Neural cell (in vitro differentiated cells): ENCODE results near the gene BAD. TPM values are rescaled to one million over a fixed set of nuclear protein-coding genes. Genes with fewer than 3 reads are reported as not detected.

ENCODE experiments used
- H2AFZ ChIP-seq: fragments of 200-600, 300-800 bp; sonication (generic), shearing (Covaris generic); 2 replicates; pipeline ENCODE4 v1.6.0; 2014; ENCODE audit warnings: low read depth, mild to moderate bottlenecking, antibody characterized with exemption, low read length, moderate library complexity
- H3F3A ChIP-seq: fragments of 200-600 bp; shearing (Covaris generic); 2 replicates; pipeline ENCODE4 v1.6.1; 2016; ENCODE audit warnings: mild to moderate bottlenecking, moderate library complexity, mixed read lengths, antibody characterized with exemption, low read length; ENCODE audit not compliant: insufficient read depth, poor library complexity, severe bottlenecking
- H3K27ac ChIP-seq: fragments of 200-600, 300-800 bp; sonication (generic), shearing (Covaris generic); 2 replicates; pipeline ENCODE4 v1.5.1; 2014; ENCODE audit warnings: mild to moderate bottlenecking, low read length, moderate library complexity
- H3K27me3 ChIP-seq: fragments of 300-800, 200-600 bp; sonication (generic), shearing (Covaris generic); 2 replicates; pipeline ENCODE4 v1.6.0; 2014; ENCODE audit warnings: mild to moderate bottlenecking, low read depth, low read length, moderate library complexity; ENCODE audit not compliant: insufficient read depth
- H3K36me3 ChIP-seq: fragments of 300-800, 200-600 bp; sonication (generic), shearing (Covaris generic); 2 replicates; pipeline ENCODE4 v1.5.1; 2014; ENCODE audit warnings: mild to moderate bottlenecking, antibody characterized with exemption, low read length, moderate library complexity; ENCODE audit not compliant: insufficient read depth
- H3K4me2 ChIP-seq: fragments of 300-800, 200-600 bp; sonication (generic), shearing (Covaris generic); 2 replicates; pipeline ENCODE4 v1.6.0; 2014; ENCODE audit warnings: mild to moderate bottlenecking, low read length
- H3K4me3 ChIP-seq: fragments of 300-800, 200-600 bp; sonication (generic), shearing (Covaris generic); 2 replicates; pipeline ENCODE4 v1.5.1; 2014; ENCODE audit warnings: mild to moderate bottlenecking, low read length, moderate library complexity
- H3K79me2 ChIP-seq: fragments of 200-600 bp; shearing (Covaris generic); replicated peaks from 2 replicates; pipeline ENCODE4 v1.6.0; 2014; ENCODE audit warnings: mild to moderate bottlenecking, low read length, moderate library complexity; ENCODE audit not compliant: insufficient read depth
- H3K9ac ChIP-seq: fragments of 300-800, 200-600 bp; sonication (generic), shearing (Covaris generic); 2 replicates; pipeline ENCODE4 v1.6.1; 2016; ENCODE audit warnings: mild to moderate bottlenecking, low read length, mixed read lengths
- H3K9me2 ChIP-seq: fragments of 200-600 bp; shearing (Covaris generic); 2 replicates; pipeline ENCODE4 v1.6.1; 2016; ENCODE audit warnings: mild to moderate bottlenecking, low read length, mixed read lengths; ENCODE audit not compliant: insufficient read depth
- H3K9me3 ChIP-seq: fragments of 200-600, 300-800 bp; sonication (generic), shearing (Covaris generic); 2 replicates; pipeline ENCODE4 v1.6.1; 2016; ENCODE audit warnings: mild to moderate bottlenecking, mixed run types, low read length, moderate library complexity, mixed read lengths
- H4K20me1 ChIP-seq: fragments of 200-600 bp; shearing (Covaris generic); 2 replicates; pipeline ENCODE4 v1.6.1; 2016; ENCODE audit warnings: mild to moderate bottlenecking, mixed run types; ENCODE audit not compliant: insufficient read depth
- EP300 ChIP-seq: fragments of 450-650 bp; conservative IDR thresholded peaks from 2 replicates; pipeline ENCODE4 v1.6.1; 2014; ENCODE audit warnings: antibody characterized with exemption, mild to moderate bottlenecking, moderate library complexity; ENCODE audit not compliant: poor library complexity, severe bottlenecking
- EZH2 ChIP-seq: fragments of 200-600, 300-800 bp; shearing (Covaris generic), sonication (generic); IDR thresholded peaks from 2 replicates; pipeline ENCODE4 v1.6.1; 2014; ENCODE audit warnings: antibody characterized with exemption, low read length, borderline replicate concordance, mild to moderate bottlenecking; ENCODE audit not compliant: insufficient read depth, poor library complexity, severe bottlenecking
- MXI1 ChIP-seq: fragments of 450-650 bp; conservative IDR thresholded peaks from 2 replicates; pipeline ENCODE4 v1.6.1; 2014; ENCODE audit warnings: antibody characterized with exemption, mild to moderate bottlenecking; ENCODE audit not compliant: poor library complexity, severe bottlenecking
- POLR2AphosphoS5 ChIP-seq: IDR thresholded peaks from 2 replicates; pipeline ENCODE4 v1.6.1; 2012
- RAD21 ChIP-seq: fragments of 450-650 bp; conservative IDR thresholded peaks from 2 replicates; pipeline ENCODE4 v1.6.1; 2014; ENCODE audit warnings: antibody characterized with exemption, mild to moderate bottlenecking, moderate library complexity
- SMC3 ChIP-seq: fragments of 450-650 bp; conservative IDR thresholded peaks from 2 replicates; pipeline ENCODE4 v1.6.1; 2014; ENCODE audit warnings: antibody characterized with exemption, mild to moderate bottlenecking, moderate library complexity; ENCODE audit not compliant: poor library complexity
- TAF1 ChIP-seq: IDR thresholded peaks from 2 replicates; pipeline ENCODE4 v1.6.1; 2012; ENCODE audit warnings: low read depth
- polyA plus RNA-seq: library from polyadenylated mRNA; depleted of rRNA; stranded (reverse); fragments of >200 nt; gene quantifications from 2 replicates; pipeline ENCODE4 v1.2.3, GENCODE V29; 2014
- TF ChIP-seq, protein P1 (sequence below): fragments of 450-650 bp; IDR thresholded peaks from 2 replicates; pipeline ENCODE4 v1.5.1; 2014; ENCODE audit warnings: antibody characterized with exemption, mild to moderate bottlenecking, moderate library complexity; ENCODE audit not compliant: poor library complexity, severe bottlenecking
- TF ChIP-seq, protein P2 (sequence below): IDR thresholded peaks from 2 replicates; pipeline ENCODE4 v1.6.1; 2012; ENCODE audit warnings: borderline replicate concordance

BAD gene
- polyA plus RNA-seq, 1 donor from 2014 or later: 219 TPM

DNA sequence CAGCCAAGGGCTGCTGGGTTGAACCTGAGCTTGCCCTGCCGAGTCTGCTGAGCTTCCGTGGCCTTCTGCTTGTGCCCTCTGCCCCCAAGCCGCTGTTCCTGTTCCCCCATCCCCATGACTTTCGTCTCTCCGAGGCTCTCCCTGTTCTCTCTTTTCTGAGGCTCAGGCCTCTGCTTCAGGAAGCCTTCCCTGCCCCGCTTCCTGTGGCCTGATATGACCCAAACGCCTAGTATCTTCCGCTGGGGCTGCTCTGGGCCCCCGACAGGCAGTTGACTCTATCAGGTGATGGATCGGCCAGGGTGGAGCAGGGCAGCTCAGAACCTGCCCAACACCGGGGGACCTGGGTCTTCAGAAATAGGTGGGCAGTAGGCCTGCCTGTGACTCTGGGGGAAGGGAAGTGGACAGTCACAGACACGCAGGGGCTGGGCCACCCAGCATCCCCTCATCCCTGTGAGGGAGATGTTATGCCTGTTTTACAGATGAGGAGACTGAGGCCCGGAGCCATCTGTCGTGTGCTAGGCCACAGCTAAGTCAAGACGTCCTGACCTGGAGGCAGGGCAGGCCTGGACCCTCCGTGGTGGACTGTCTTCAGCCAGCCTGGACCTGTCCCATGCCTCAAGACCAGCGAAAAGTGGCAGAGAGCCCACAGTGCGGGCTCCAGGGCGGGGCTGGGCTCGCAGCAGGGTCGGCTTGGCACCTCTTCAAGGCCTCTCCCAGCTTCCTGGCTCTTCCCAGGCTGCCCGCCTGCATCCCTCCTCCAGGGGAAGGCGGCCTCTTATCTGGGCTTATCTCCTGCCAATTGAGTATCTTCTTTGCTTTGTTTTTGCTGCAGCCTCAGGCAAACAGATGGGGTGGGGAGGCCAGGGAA, 16.2 kb downstream of the BAD start:
- Histone ChIP-seq H3K27me3 (no peaks in the 10 kb centered on the region), H2AFZ (no peak overlapping the region), H3K4me3 (peak overlapping the region; percentile 96), H3F3A (peaks cover 6% of the 10 kb centered on the region), H3K9me3 (no peaks in the 10 kb centered on the region), H4K20me1 (no peaks in the 10 kb centered on the region), H3K9ac (peak overlapping the region; percentile 87), H3K9me2 (no peaks in the 10 kb centered on the region), H3K4me2 (peak overlapping the region; percentile 89), H3K27ac (peak overlapping the region; percentile 87), H3K79me2 (no peaks in the 10 kb centered on the region), H3K36me3 (no peaks in the 10 kb centered on the region)
- TF ChIP-seq POLR2AphosphoS5: no peak
- no peak for TF ChIP-seq SMC3
- no peak for TF ChIP-seq TAF1
- TF ChIP-seq, protein P1, sequence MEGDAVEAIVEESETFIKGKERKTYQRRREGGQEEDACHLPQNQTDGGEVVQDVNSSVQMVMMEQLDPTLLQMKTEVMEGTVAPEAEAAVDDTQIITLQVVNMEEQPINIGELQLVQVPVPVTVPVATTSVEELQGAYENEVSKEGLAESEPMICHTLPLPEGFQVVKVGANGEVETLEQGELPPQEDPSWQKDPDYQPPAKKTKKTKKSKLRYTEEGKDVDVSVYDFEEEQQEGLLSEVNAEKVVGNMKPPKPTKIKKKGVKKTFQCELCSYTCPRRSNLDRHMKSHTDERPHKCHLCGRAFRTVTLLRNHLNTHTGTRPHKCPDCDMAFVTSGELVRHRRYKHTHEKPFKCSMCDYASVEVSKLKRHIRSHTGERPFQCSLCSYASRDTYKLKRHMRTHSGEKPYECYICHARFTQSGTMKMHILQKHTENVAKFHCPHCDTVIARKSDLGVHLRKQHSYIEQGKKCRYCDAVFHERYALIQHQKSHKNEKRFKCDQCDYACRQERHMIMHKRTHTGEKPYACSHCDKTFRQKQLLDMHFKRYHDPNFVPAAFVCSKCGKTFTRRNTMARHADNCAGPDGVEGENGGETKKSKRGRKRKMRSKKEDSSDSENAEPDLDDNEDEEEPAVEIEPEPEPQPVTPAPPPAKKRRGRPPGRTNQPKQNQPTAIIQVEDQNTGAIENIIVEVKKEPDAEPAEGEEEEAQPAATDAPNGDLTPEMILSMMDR: no peak
- TF ChIP-seq EZH2: no peak
- TF ChIP-seq, protein P2, sequence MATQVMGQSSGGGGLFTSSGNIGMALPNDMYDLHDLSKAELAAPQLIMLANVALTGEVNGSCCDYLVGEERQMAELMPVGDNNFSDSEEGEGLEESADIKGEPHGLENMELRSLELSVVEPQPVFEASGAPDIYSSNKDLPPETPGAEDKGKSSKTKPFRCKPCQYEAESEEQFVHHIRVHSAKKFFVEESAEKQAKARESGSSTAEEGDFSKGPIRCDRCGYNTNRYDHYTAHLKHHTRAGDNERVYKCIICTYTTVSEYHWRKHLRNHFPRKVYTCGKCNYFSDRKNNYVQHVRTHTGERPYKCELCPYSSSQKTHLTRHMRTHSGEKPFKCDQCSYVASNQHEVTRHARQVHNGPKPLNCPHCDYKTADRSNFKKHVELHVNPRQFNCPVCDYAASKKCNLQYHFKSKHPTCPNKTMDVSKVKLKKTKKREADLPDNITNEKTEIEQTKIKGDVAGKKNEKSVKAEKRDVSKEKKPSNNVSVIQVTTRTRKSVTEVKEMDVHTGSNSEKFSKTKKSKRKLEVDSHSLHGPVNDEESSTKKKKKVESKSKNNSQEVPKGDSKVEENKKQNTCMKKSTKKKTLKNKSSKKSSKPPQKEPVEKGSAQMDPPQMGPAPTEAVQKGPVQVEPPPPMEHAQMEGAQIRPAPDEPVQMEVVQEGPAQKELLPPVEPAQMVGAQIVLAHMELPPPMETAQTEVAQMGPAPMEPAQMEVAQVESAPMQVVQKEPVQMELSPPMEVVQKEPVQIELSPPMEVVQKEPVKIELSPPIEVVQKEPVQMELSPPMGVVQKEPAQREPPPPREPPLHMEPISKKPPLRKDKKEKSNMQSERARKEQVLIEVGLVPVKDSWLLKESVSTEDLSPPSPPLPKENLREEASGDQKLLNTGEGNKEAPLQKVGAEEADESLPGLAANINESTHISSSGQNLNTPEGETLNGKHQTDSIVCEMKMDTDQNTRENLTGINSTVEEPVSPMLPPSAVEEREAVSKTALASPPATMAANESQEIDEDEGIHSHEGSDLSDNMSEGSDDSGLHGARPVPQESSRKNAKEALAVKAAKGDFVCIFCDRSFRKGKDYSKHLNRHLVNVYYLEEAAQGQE: no peak
- no peak for TF ChIP-seq EP300
- TF ChIP-seq RAD21: no peak
- no peak for TF ChIP-seq MXI1

DNA sequence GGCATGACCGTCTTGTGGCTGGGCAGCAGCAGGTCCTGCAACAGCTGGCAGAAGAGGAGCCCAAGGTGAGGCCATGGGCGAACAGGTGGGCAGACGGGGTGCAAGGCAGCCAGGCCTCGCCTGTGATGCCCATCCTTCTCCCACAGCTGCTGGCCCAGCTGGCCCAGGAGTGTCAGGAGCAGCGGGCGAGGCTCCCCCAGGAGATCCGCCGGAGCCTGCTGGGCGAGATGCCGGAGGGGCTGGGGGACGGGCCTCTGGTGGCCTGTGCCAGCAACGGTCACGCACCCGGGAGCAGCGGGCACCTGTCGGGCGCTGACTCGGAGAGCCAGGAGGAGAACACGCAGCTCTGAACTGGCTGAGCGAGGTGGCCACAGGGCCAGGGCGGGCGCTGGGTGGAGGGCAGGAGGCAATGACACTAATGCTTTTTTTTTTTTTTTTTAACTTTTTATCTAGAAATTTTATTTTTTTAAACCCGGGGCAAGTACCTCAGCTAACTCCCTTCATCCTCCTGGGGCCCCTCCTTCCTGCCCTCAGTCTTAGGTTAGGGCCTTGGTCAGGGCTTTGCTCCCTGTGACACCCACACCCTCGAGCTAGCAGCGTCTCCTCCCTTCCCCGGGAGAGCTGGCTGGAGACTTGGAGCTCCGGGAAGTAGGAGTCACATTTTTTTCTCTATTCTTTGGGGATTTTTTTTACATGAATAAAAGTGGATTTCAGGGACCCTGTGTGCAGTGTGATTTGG, 17.1 kb downstream of the BAD start:
- no peak overlapping the region for H3K27ac ChIP-seq

More for the DNA sequence above, 17.1 kb downstream of the BAD start:
- TF ChIP-seq, protein P2: no peak
- no peak for TF ChIP-seq MXI1
- no peak for TF ChIP-seq TAF1
- TF ChIP-seq EP300: no peak
- TF ChIP-seq SMC3: no peak
- TF ChIP-seq, protein P1: no peak
- no peak for TF ChIP-seq POLR2AphosphoS5
- TF ChIP-seq RAD21: no peak
- no peak for TF ChIP-seq EZH2
- no peak overlapping the region for H3K4me3 ChIP-seq
- no peak overlapping the region for H3K4me2 ChIP-seq
- H3K27me3 ChIP-seq: no peaks in the 10 kb centered on the region
- H3K9me3 ChIP-seq: no peaks in the 10 kb centered on the region
- no peak overlapping the region for H3K9ac ChIP-seq
- H2AFZ ChIP-seq: no peak overlapping the region
- H3K36me3 ChIP-seq: no peaks in the 10 kb centered on the region
- no peaks in the 10 kb centered on the region for H3K9me2 ChIP-seq
- H4K20me1 ChIP-seq: no peaks in the 10 kb centered on the region
- peaks cover 6% of the 10 kb centered on the region for H3F3A ChIP-seq
- H3K79me2 ChIP-seq: no peaks in the 10 kb centered on the region
